Small intestine (tissue), 16 donors: ENCODE results near the gene HOXD4. TPM values are rescaled to one million over a fixed set of nuclear protein-coding genes. Genes with fewer than 3 reads are reported as not detected.

Experiments
- DNase-seq, 2 donors: peaks; one replicate each; pipeline versions ENCODE4 v3.0.0 to v3.0.0-alpha.2; 2013
- FAIRE-seq: peaks from 2 replicates; lab custom pipeline; 2012; peaks lifted over from hg19 to GRCh38; lab: Jason Lieb, UNC
- H3K27ac ChIP-seq, 3 donors: one replicate each; pipeline ENCODE4 v1.5.1; 2013; ENCODE audit warnings: low read length in 2 of 3, mild to moderate bottlenecking in 2 of 3, control low read depth in 1 of 3, inconsistent platforms in 1 of 3, low read depth in 1 of 3, moderate library complexity in 1 of 3
- H3K27me3 ChIP-seq, 3 donors: one replicate each; pipeline ENCODE4 v1.6.1; 2013; ENCODE audit warnings: low read length in 3 of 3, inconsistent platforms in 1 of 3; ENCODE audit not compliant: control insufficient read depth in 3 of 3, insufficient read depth in 3 of 3
- H3K36me3 ChIP-seq, 3 donors: one replicate each; pipeline ENCODE4 v1.6.1; 2013; ENCODE audit warnings: low read length in 3 of 3, inconsistent platforms in 1 of 3, low read depth in 1 of 3, mild to moderate bottlenecking in 1 of 3, moderate library complexity in 1 of 3; ENCODE audit not compliant: control insufficient read depth in 3 of 3, insufficient read depth in 2 of 3
- H3K4me1 ChIP-seq, 3 donors: one replicate each; pipeline ENCODE4 v1.6.1; 2013; ENCODE audit warnings: low read length in 2 of 3, inconsistent platforms in 1 of 3, low read depth in 1 of 3, mild to moderate bottlenecking in 1 of 3, moderate library complexity in 1 of 3; ENCODE audit not compliant: control insufficient read depth in 3 of 3, insufficient read depth in 2 of 3
- H3K4me3 ChIP-seq, 3 donors: one replicate each; pipeline ENCODE4 v1.5.1; 2013; ENCODE audit warnings: low read length in 3 of 3, control low read depth in 1 of 3, inconsistent platforms in 1 of 3, low read depth in 1 of 3, mild to moderate bottlenecking in 1 of 3, moderate library complexity in 1 of 3
- H3K9me3 ChIP-seq, 2 donors: one replicate each; pipeline ENCODE4 v1.6.1; 2013; ENCODE audit warnings: low read depth in 1 of 2, low read length in 1 of 2; ENCODE audit not compliant: control insufficient read depth in 2 of 2, insufficient read depth in 1 of 2
- WGBS, 3 donors: extraction: QIAGEN DNeasy Blood & Tissue Kit; methylation state at CpG; one replicate each; pipeline ENCODE4 v1.1.7; 2013; 5-methylcytosine and 5-hydroxymethylcytosine counted together
- long read RNA-seq, 10 donors: transcript quantifications; one replicate each; lab custom pipeline, GENCODE V29; 2026
- polyA plus RNA-seq, 4 donors: library from polyadenylated mRNA; stranded (reverse) in 3 of 4; unstranded in 1 of 4; fragments of 200-250 nt in 3 of 4; fragments of 120-200 nt in 1 of 4; gene quantifications; one replicate each; pipeline versions ENCODE4 v1.2.1 to v1.2.3, GENCODE V29; 2013
- donor health status: healthy with polysubstance abuse.
- donor health status: control.
- donor health status: control.
- donor health status: Bipolar disorder and iron deficiency.
- donor health status: healthy.

Gene HOXD4
- polyA plus RNA-seq, result 10 to 100 TPM in 1 of 4 donors, under 1 TPM in 1, not detected in 2; 0.97 to 14.7 TPM
- long read RNA-seq, donor 1, result 0 reads
- long read RNA-seq, donor 2, result 0 reads
- long read RNA-seq, donor 3, partial matches to known transcripts, result 0 of 1 reads
- long read RNA-seq, donor 3, other reads (novel, unspliced or antisense), result 0 of 1 reads
- long read RNA-seq, donor 4, partial matches to known transcripts, result 0 of 1 reads
- long read RNA-seq, donor 4, other reads (novel, unspliced or antisense), result 0 of 1 reads
- long read RNA-seq, donor 5, result 0 reads
- long read RNA-seq, donor 6, result 0 reads
- long read RNA-seq, donor 7, result 0 reads
- long read RNA-seq, donor 8, partial matches to known transcripts, result 0 of 1 reads
- long read RNA-seq, donor 8, other reads (novel, unspliced or antisense), result 0 of 1 reads
- long read RNA-seq, donor 9, result 0 reads
- long read RNA-seq, donor 10, transcript HOXD4-201 (2 exons, 1,464 nt), result major isoform, 15 of 15 reads
- long read RNA-seq, donor 10, partial matches to known transcripts, result 0 of 15 reads
- long read RNA-seq, donor 10, other reads (novel, unspliced or antisense), result 0 of 15 reads

GRCh38 chr2:176151442-176152287 is at the start of gene HOXD4:
Gene HOXD4, plus strand, starts transcription at chr2:176151550. Its CDS starts 84 bp downstream, at chr2:176151634.
- Histone ChIP-seq H3K4me3 (no peak within 1 kb of the TSS), H3K4me1 (no peaks in the 10 kb centered on the region), H3K27me3 (peaks cover 13 to 94% (median 65%) of the 10 kb centered on the region in 3 donors), H3K27ac (no peak within 1 kb of the TSS), H3K9me3 (no peaks in the 10 kb centered on the region), H3K36me3 (peaks cover 0 to 6% (median 0%) of the 10 kb centered on the region in 3 donors)
- DNase-seq (no peak), FAIRE-seq (no peak)
- 14 to 16% (median 16%) methylated on average over 55 of the region's 55 CpGs for WGBS, 3 donors

GRCh38 chr2:176101842-176102241 is 49.5 kb upstream of the HOXD4 start:
- Histone ChIP-seq H3K27me3 (peaks cover 8 to 99% (median 85%) of the 10 kb centered on the region in 3 donors), H3K4me3 (no peak overlapping the region), H3K27ac (no peak overlapping the region), H3K9me3 (peaks cover 0 to 6% of the 10 kb centered on the region in 2 donors), H3K36me3 (no peaks in the 10 kb centered on the region), H3K4me1 (peaks cover 0 to 7% (median 3%) of the 10 kb centered on the region in 3 donors)
- FAIRE-seq (no peak), DNase-seq (no peak)
- WGBS, 3 donors, result 22 to 33% (median 28%) methylated on average over 5 of the region's 5 CpGs

GRCh38 chr2:176102309-176102866 is 49.0 kb upstream of the HOXD4 start:
- no peak for DNase-seq
- H3K27me3 ChIP-seq, result peaks cover 12 to 98% (median 85%) of the 10 kb centered on the region in 3 donors
- H3K9me3 ChIP-seq, result peaks cover 0 to 6% of the 10 kb centered on the region in 2 donors
- H3K36me3 ChIP-seq, result no peaks in the 10 kb centered on the region
- no peak for FAIRE-seq
- H3K27ac ChIP-seq, result no peak overlapping the region
- 15 to 17% (median 16%) methylated on average over 7 of the region's 7 CpGs for WGBS, 3 donors
- H3K4me1 ChIP-seq, result peaks cover 0 to 1% (median 0%) of the 10 kb centered on the region in 3 donors
- no peak overlapping the region for H3K4me3 ChIP-seq

- Histone ChIP-seq H3K4me1 (no peaks in the 10 kb centered on the region), H3K4me3 (no peak overlapping the region), H3K36me3 (no peaks in the 10 kb centered on the region), H3K27me3 (peaks cover 16 to 92% (median 77%) of the 10 kb centered on the region in 3 donors), H3K9me3 (peaks cover 0 to 6% of the 10 kb centered on the region in 2 donors), H3K27ac (no peak overlapping the region)
- 20 to 33% (median 20%) methylated on average over 7 of the region's 7 CpGs for WGBS, 3 donors
- FAIRE-seq (no peak), DNase-seq (no peak)
Measured at GRCh38 chr2:176103194-176103593, 48.2 kb upstream of the HOXD4 start.

- Histone ChIP-seq H3K27me3 (peaks cover 16 to 91% (median 74%) of the 10 kb centered on the region in 3 donors), H3K27ac (peak overlapping the region in 1 of 3 donors; percentile 42), H3K4me3 (peak overlapping the region in 1 of 3 donors; percentile 32), H3K9me3 (peaks cover 0 to 6% of the 10 kb centered on the region in 2 donors), H3K36me3 (no peaks in the 10 kb centered on the region), H3K4me1 (no peaks in the 10 kb centered on the region)
- FAIRE-seq (no peak), DNase-seq (no peak)
- WGBS, 3 donors, result 6 to 12% (median 9%) methylated on average over 17 of the region's 17 CpGs
Measured at GRCh38 chr2:176103742-176104315, 47.5 kb upstream of the HOXD4 start.

GRCh38 chr2:176104316-176105077 is 46.9 kb upstream of the HOXD4 start:
- H3K9me3 ChIP-seq, result peaks cover 0 to 6% of the 10 kb centered on the region in 2 donors
- no peaks in the 10 kb centered on the region for H3K36me3 ChIP-seq
- WGBS, 3 donors, result 4 to 14% (median 5%) methylated on average over 44 to 56 of the region's 56 CpGs
- DNase-seq, result no peak
- peaks cover 16 to 91% (median 72%) of the 10 kb centered on the region in 3 donors for H3K27me3 ChIP-seq
- no peaks in the 10 kb centered on the region for H3K4me1 ChIP-seq
- no peak for FAIRE-seq
- peak overlapping the region in 2 of 3 donors; percentile 24 to 32 for H3K4me3 ChIP-seq
- H3K27ac ChIP-seq, result peak overlapping the region in 1 of 3 donors; percentile 63

GRCh38 chr2:176105078-176105729 is 46.1 kb upstream of the HOXD4 start:
- Histone ChIP-seq H3K27ac (peak overlapping the region in 1 of 3 donors; percentile 63), H3K27me3 (peaks cover 11 to 91% (median 72%) of the 10 kb centered on the region in 3 donors), H3K9me3 (peaks cover 0 to 6% of the 10 kb centered on the region in 2 donors), H3K4me1 (no peaks in the 10 kb centered on the region), H3K4me3 (peak overlapping the region in 1 of 3 donors; percentile 32), H3K36me3 (no peaks in the 10 kb centered on the region)
- no peak for FAIRE-seq
- 6 to 11% (median 11%) methylated on average over 23 to 25 of the region's 25 CpGs for WGBS, 3 donors
- DNase-seq, result no peak
